Left lung (tissue), 10 donors: ENCODE data around the gene LYSMD3. TPM values are rescaled to one million over a fixed set of nuclear protein-coding genes. Genes with fewer than 3 reads are reported as not detected.

Source experiments
- ATAC-seq: fragments of 200-7000 bp; cut with Tn5 transposase; one replicate; pipeline ENCODE4 v1.9.1; 2020; ENCODE audit warnings: moderate library complexity
- DNase-seq, 4 donors: peaks; one replicate each; pipeline ENCODE4 v3.0.0-alpha.2; 2013 to 2020
- H3K27ac ChIP-seq, 2 donors: fragments of 200-600 bp; sonication (generic) in 1 of 2; one replicate each; pipeline versions ENCODE4 v1.5.0 to v1.8.0; 2020 to 2021
- H3K27me3 ChIP-seq, 2 donors: fragments of 200-600 bp; sonication (generic) in 1 of 2; one replicate each; pipeline versions ENCODE4 v1.5.0 to v1.8.0; 2020 to 2021
- H3K36me3 ChIP-seq, 2 donors: fragments of 200-600 bp; sonication (generic) in 1 of 2; one replicate each; pipeline versions ENCODE4 v1.5.0 to v1.8.0; 2020 to 2021
- H3K4me1 ChIP-seq, 2 donors: fragments of 200-600 bp; one replicate each; pipeline ENCODE4 v1.8.0; 2021
- H3K4me3 ChIP-seq, 2 donors: fragments of 200-600 bp; sonication (generic) in 1 of 2; one replicate each; pipeline versions ENCODE4 v1.5.0 to v1.8.0; 2020 to 2021; ENCODE audit warnings: mild to moderate bottlenecking in 1 of 2
- H3K9me3 ChIP-seq, 2 donors: fragments of 200-600 bp; sonication (generic) in 1 of 2; one replicate each; pipeline versions ENCODE4 v1.5.0 to v1.8.0; 2020 to 2021
- CTCF ChIP-seq, 2 donors: fragments of 200-600 bp; sonication (generic) in 1 of 2; IDR thresholded peaks; one replicate each; pipeline versions ENCODE4 v1.5.0 to v1.8.0; 2021; ENCODE audit warnings: antibody characterized with exemption in 2 of 2
- intact Hi-C, 2 donors: fragments of 100-400 bp; cut with DNase I; formaldehyde crosslinking; loops; one replicate each; pipeline versions ENCODE4 v1.11.2 to v1.14.2; 2022
- polyA plus RNA-seq, 6 donors: library from polyadenylated mRNA; unstranded; fragments of 120-200 nt; gene quantifications; one replicate each; pipeline ENCODE4 v1.2.1, GENCODE V29; 2013; ENCODE audit not compliant: insufficient read length in 6 of 6
- total RNA-seq, 2 donors: library from RNA; stranded (reverse); fragmentation: NEBNext Ultra II Directional; extraction: Animal tissue kit (Norgen Biotek cat#: 25700); gene quantifications; one replicate each; pipeline ENCODE4 v1.2.1, GENCODE V29; 2021
- donor health status: DM: no; HTN: yes; CAD: no.
- donor health status: DM: no; HTN: no; CAD: no.

The LYSMD3 gene
- total and polyA plus RNA-seq, 8 donors: 24.6 to 31.3 (median 29.9) TPM

- ATAC-seq (no peak), DNase-seq (no peak)
- Histone ChIP-seq H3K4me1 (no peaks in the 10 kb centered on the region), H3K36me3 (no peaks in the 10 kb centered on the region), H3K27ac (no peak overlapping the region), H3K9me3 (no peaks in the 10 kb centered on the region), H3K27me3 (no peaks in the 10 kb centered on the region), H3K4me3 (no peak overlapping the region)
- intact Hi-C loops: no loop called here
- no peak for TF ChIP-seq CTCF (IDR thresholded peaks at IDR 0.05)
These were observed 18.9 kb downstream of the LYSMD3 start for GRCh38 chr5:90510438-90510837.

GRCh38 chr5:90506221-90506620 is 23.2 kb downstream of the LYSMD3 start:
- Histone ChIP-seq H3K27ac (no peak overlapping the region), H3K4me1 (no peaks in the 10 kb centered on the region), H3K4me3 (no peak overlapping the region), H3K9me3 (no peaks in the 10 kb centered on the region), H3K27me3 (no peaks in the 10 kb centered on the region), H3K36me3 (no peaks in the 10 kb centered on the region)
- TF ChIP-seq CTCF (IDR thresholded peaks at IDR 0.05): no peak
- intact Hi-C loops: no loop called here
- DNase-seq (no peak), ATAC-seq (no peak)

GRCh38 chr5:90504743-90505142 is 24.6 kb downstream of the LYSMD3 start:
- H3K27me3 ChIP-seq: no peaks in the 10 kb centered on the region
- no peak overlapping the region for H3K27ac ChIP-seq
- TF ChIP-seq CTCF (IDR thresholded peaks at IDR 0.05): no peak
- ATAC-seq (no peak), DNase-seq (no peak)
- intact Hi-C loops: no loop called here
- no peaks in the 10 kb centered on the region for H3K36me3 ChIP-seq
- no peaks in the 10 kb centered on the region for H3K9me3 ChIP-seq
- H3K4me1 ChIP-seq: no peaks in the 10 kb centered on the region
- H3K4me3 ChIP-seq: no peak overlapping the region

- H3K36me3 ChIP-seq: no peaks in the 10 kb centered on the region
- H3K4me3 ChIP-seq: no peak overlapping the region
- H3K4me1 ChIP-seq: no peaks in the 10 kb centered on the region
- ATAC-seq (no peak), DNase-seq (no peak)
- TF ChIP-seq CTCF (IDR thresholded peaks at IDR 0.05): no peak
- no peaks in the 10 kb centered on the region for H3K27me3 ChIP-seq
- H3K27ac ChIP-seq: no peak overlapping the region
- intact Hi-C loops: no loop called here
- H3K9me3 ChIP-seq: no peaks in the 10 kb centered on the region
These were observed 25.8 kb downstream of the LYSMD3 start for GRCh38 chr5:90503596-90503995.

GRCh38 chr5:90495146-90495545 is 34.2 kb downstream of the LYSMD3 start:
- Histone ChIP-seq H3K4me3 (no peak overlapping the region), H3K9me3 (no peaks in the 10 kb centered on the region), H3K27me3 (no peaks in the 10 kb centered on the region), H3K27ac (no peak overlapping the region), H3K36me3 (no peaks in the 10 kb centered on the region), H3K4me1 (no peaks in the 10 kb centered on the region)
- no peak for TF ChIP-seq CTCF (IDR thresholded peaks at IDR 0.05)
- no peak for ATAC-seq
- intact Hi-C loops: no loop called here
- no peak for DNase-seq
